SK-N-SH (cell line): ENCODE data around the gene ATP1A2. TPM values are rescaled to one million over a fixed set of nuclear protein-coding genes. Genes with fewer than 3 reads are reported as not detected.

Experiments used
- CTCF ChIA-PET: fragments of 300-600, 350-600 bp; formaldehyde crosslinking; extraction: SDS; loops from one replicate; lab custom pipeline; 2021; lab: Yijun Ruan, JAX
- POLR2A ChIA-PET: fragments of 350-600 bp; sonication (Branson Sonifier 250); formaldehyde crosslinking; extraction: SDS; loops from one replicate; lab custom pipeline; 2020; ENCODE audit warnings: antibody characterized with exemption, inconsistent platforms; lab: Yijun Ruan, JAX
- DNase-seq: peaks from one replicate; pipeline ENCODE4 v3.0.0; 2012
- H2AFZ ChIP-seq: fragments of 200-600 bp; sonication (generic); 2 replicates; pipeline ENCODE4 v1.8.1; 2016; ENCODE audit warnings: antibody characterized with exemption, mild to moderate bottlenecking, low read depth
- H3F3A ChIP-seq: fragments of 200-600 bp; sonication (generic); replicated peaks from 2 replicates; pipeline ENCODE3; 2016; ENCODE audit warnings: antibody characterized with exemption, mild to moderate bottlenecking; ENCODE audit not compliant: insufficient read depth
- H3K27ac ChIP-seq, 2 experiments: fragments of 200-500 bp in 1 of 2; fragments of 200-600 bp in 1 of 2; sonication (Bioruptor generic) in 1 of 2; sonication (generic), shearing (Covaris generic) in 1 of 2; 2 replicates each; pipeline versions ENCODE4 v1.5.1 to v1.6.1; 2014 to 2016; ENCODE audit warnings: low read depth in 2 of 2, inconsistent platforms in 1 of 2, low read length in 1 of 2, mild to moderate bottlenecking in 1 of 2, mixed read lengths in 1 of 2
- H3K27me3 ChIP-seq: fragments of 200-600 bp; sonication (generic), shearing (Covaris generic); 2 replicates; pipeline ENCODE4 v1.6.1; 2016; ENCODE audit warnings: mixed run types; ENCODE audit not compliant: insufficient read depth
- H3K36me3 ChIP-seq, 2 experiments: fragments of 200-500 bp in 1 of 2; fragments of 200-600 bp in 1 of 2; sonication (Bioruptor generic) in 1 of 2; sonication (generic) in 1 of 2; replicated peaks in 1 of 2; 2 replicates each; pipeline versions ENCODE3 to v1.5.1; 2014 to 2016; ENCODE audit warnings: low read length in 1 of 2, mild to moderate bottlenecking in 1 of 2; ENCODE audit not compliant: insufficient read depth in 2 of 2, control insufficient read depth in 1 of 2
- H3K4me1 ChIP-seq, 2 experiments: fragments of 200-500 bp in 1 of 2; fragments of 200-600 bp in 1 of 2; sonication (Bioruptor generic) in 1 of 2; sonication (generic), shearing (Covaris generic) in 1 of 2; 2 replicates each; pipeline versions ENCODE4 v1.5.1 to v1.6.1; 2014 to 2016; ENCODE audit warnings: low read depth in 1 of 2, low read length in 1 of 2, mixed run types in 1 of 2; ENCODE audit not compliant: insufficient read depth in 2 of 2, control insufficient read depth in 1 of 2
- H3K4me2 ChIP-seq: fragments of 200-600 bp; sonication (generic), shearing (Covaris generic); 2 replicates; pipeline ENCODE4 v1.6.1; 2017; ENCODE audit warnings: mixed run types
- H3K4me3 ChIP-seq, 2 experiments: fragments of 200-500 bp in 1 of 2; fragments of 200-600 bp in 1 of 2; sonication (Bioruptor generic) in 1 of 2; sonication (generic), shearing (Covaris generic) in 1 of 2; 2 replicates each; pipeline versions ENCODE4 v1.5.1 to v1.8.1; 2014 to 2016; ENCODE audit warnings: low read depth in 2 of 2, inconsistent platforms in 1 of 2, low read length in 1 of 2, mild to moderate bottlenecking in 1 of 2, mixed read lengths in 1 of 2, moderate library complexity in 1 of 2
- H3K79me2 ChIP-seq: fragments of 200-600 bp; sonication (generic); 2 replicates; pipeline ENCODE4 v1.8.1; 2017; ENCODE audit warnings: mild to moderate bottlenecking; ENCODE audit not compliant: insufficient read depth
- H3K9ac ChIP-seq: fragments of 200-600 bp; sonication (generic); 2 replicates; pipeline ENCODE4 v1.6.1; 2017; ENCODE audit warnings: mixed run types
- H3K9me2 ChIP-seq: fragments of 200-600 bp; sonication (generic); 2 replicates; pipeline ENCODE4 v1.6.1; 2017; ENCODE audit warnings: mixed run types
- H3K9me3 ChIP-seq: fragments of 200-600 bp; sonication (generic); 2 replicates; pipeline ENCODE4 v1.6.1; 2017; ENCODE audit warnings: mixed run types, mild to moderate bottlenecking, moderate library complexity
- H4K20me1 ChIP-seq: fragments of 200-600 bp; sonication (generic); 2 replicates; pipeline ENCODE4 v1.6.1; 2017; ENCODE audit warnings: mild to moderate bottlenecking, mixed run types; ENCODE audit not compliant: insufficient read depth
- CTCF ChIP-seq: fragments of 200-600 bp; sonication (generic); IDR thresholded peaks from 2 replicates; pipeline ENCODE4 v1.6.1; 2017; ENCODE audit warnings: antibody characterized with exemption, mild to moderate bottlenecking, moderate library complexity
- ELF1 ChIP-seq: IDR thresholded peaks from 2 replicates; pipeline ENCODE4 v1.4.0; 2012
- EP300 ChIP-seq, 2 experiments: IDR thresholded peaks; 2 replicates each; pipeline versions ENCODE4 v1.4.0 to v1.6.1; 2012; ENCODE audit warnings: borderline replicate concordance in 1 of 2, low read depth in 1 of 2, low read length in 1 of 2
- FOSL2 ChIP-seq: IDR thresholded peaks from 2 replicates; pipeline ENCODE4 v1.4.0; 2012; ENCODE audit warnings: low read depth, mild to moderate bottlenecking, moderate library complexity, borderline replicate concordance
- FOXJ3 ChIP-seq: sonication (generic); formaldehyde crosslinking; IDR thresholded peaks from 2 replicates; pipeline ENCODE4 v1.5.1; 2020; ENCODE audit warnings: mild to moderate bottlenecking, missing genetic modification reagents
- GABPA ChIP-seq: IDR thresholded peaks from 2 replicates; pipeline ENCODE4 v1.4.0; 2012; ENCODE audit warnings: low read depth, mild to moderate bottlenecking
- JUND ChIP-seq: IDR thresholded peaks from 2 replicates; pipeline ENCODE4 v1.4.0; 2012
- MXI1 ChIP-seq: IDR thresholded peaks from 2 replicates; pipeline ENCODE4 v1.6.1; 2012; ENCODE audit warnings: mild to moderate bottlenecking, low read depth, low read length, improper control_type of control experiment
- NFIC ChIP-seq: IDR thresholded peaks from 2 replicates; pipeline ENCODE4 v1.4.0; 2012; ENCODE audit warnings: borderline replicate concordance
- NRF1 ChIP-seq: IDR thresholded peaks from 2 replicates; pipeline ENCODE4 v1.6.1; 2012; ENCODE audit warnings: low read depth, mild to moderate bottlenecking, low read length
- POLR2AphosphoS5 ChIP-seq: IDR thresholded peaks from 2 replicates; pipeline ENCODE4 v1.6.1; 2012; ENCODE audit warnings: low read depth, low read length
- RCOR1 ChIP-seq: fragments of 150-350 bp; IDR thresholded peaks from 2 replicates; pipeline ENCODE4 v1.6.1; 2017; ENCODE audit warnings: antibody characterized with exemption, low read length
- RFX5 ChIP-seq: IDR thresholded peaks from 2 replicates; pipeline ENCODE4 v1.6.1; 2012; ENCODE audit warnings: mild to moderate bottlenecking, improper control_type of control experiment, low read length
- RXRA ChIP-seq: IDR thresholded peaks from 2 replicates; pipeline ENCODE4 v1.4.0; 2012; ENCODE audit warnings: low read depth, mild to moderate bottlenecking, borderline replicate concordance
- TAF1 ChIP-seq: IDR thresholded peaks from 2 replicates; pipeline ENCODE4 v1.6.1; 2012; ENCODE audit warnings: low read depth, mild to moderate bottlenecking, low read length, moderate library complexity, borderline replicate concordance
- TCF12 ChIP-seq: IDR thresholded peaks from 2 replicates; pipeline ENCODE4 v1.4.0; 2012
- TEAD4 ChIP-seq: IDR thresholded peaks from 2 replicates; pipeline ENCODE4 v1.4.0; 2012; ENCODE audit warnings: mild to moderate bottlenecking, borderline replicate concordance; ENCODE audit not compliant: insufficient read depth
- WGBS: methylation state at CpG from one replicate; pipeline ENCODE4 v1.1.6; 2017; ENCODE audit warnings: low lambda C conversion rate; 5-methylcytosine and 5-hydroxymethylcytosine counted together
- polyA plus RNA-seq, 3 experiments: library from polyadenylated mRNA; depleted of rRNA; stranded (reverse); fragments of >200 nt; gene quantifications; 2 replicates each; pipeline ENCODE4 v1.2.3, GENCODE V29; 2012
- TF ChIP-seq, protein P1 (sequence below): fragments of 150-350 bp; IDR thresholded peaks from 2 replicates; pipeline ENCODE4 v1.6.1; 2017; ENCODE audit warnings: antibody characterized with exemption, low read length, low read depth, borderline replicate concordance
- TF ChIP-seq, protein P2 (sequence below): IDR thresholded peaks from 2 replicates; pipeline ENCODE4; 2012
- TF ChIP-seq, protein P3 (sequence below): IDR thresholded peaks from 2 replicates; pipeline ENCODE4 v1.4.0; 2012; ENCODE audit warnings: low read depth
- TF ChIP-seq, protein P4 (sequence below): fragments of 150-350 bp; IDR thresholded peaks from 2 replicates; pipeline ENCODE4 v1.6.1; 2016; ENCODE audit warnings: mild to moderate bottlenecking, low read depth, low read length

Gene ATP1A2
- polyA plus RNA-seq, 1 of the 3 experiments (the other 2 are of a cell fraction), result 0.07 TPM

DNA sequence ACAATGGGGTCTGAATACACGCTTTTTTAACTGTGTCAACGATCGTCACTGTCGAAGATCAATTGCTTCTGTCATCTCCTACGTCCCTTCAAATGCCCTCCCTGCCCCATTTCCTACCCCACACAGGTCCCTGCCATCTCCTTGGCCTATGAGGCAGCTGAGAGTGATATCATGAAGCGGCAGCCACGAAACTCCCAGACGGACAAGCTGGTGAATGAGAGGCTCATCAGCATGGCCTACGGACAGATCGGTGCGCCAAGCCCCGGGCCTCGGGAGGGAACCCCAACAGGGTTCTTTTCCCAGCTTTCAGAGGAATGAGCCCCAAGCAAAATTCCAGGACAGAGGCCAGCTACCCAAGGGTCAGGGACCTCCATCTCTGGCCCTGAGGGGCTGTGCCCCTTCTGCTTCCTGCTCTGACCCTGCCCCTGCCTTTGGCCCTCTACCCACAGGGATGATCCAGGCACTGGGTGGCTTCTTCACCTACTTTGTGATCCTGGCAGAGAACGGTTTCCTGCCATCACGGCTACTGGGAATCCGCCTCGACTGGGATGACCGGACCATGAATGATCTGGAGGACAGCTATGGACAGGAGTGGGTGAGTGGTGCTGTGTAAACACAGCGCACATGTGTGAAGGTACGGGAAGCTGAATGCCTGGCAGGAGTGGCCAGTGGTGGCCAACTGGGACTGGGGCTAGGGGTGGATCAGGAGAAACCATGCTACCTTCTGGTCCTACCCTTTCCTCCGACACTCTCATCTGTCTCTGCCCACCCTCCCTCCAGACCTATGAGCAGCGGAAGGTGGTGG is 20.8 kb downstream of the ATP1A2 start:
- Histone ChIP-seq H3K9me3 (no peaks in the 10 kb centered on the region), H2AFZ (no peak overlapping the region), H3K4me1 (no peaks in the 10 kb centered on the region), H3K27me3 (peaks cover 12% of the 10 kb centered on the region; the same call in 1 of the 2 replicates), H3K4me2 (no peak overlapping the region), H3K4me3 (no peak overlapping the region), H3K36me3 (no peaks in the 10 kb centered on the region), H3K9ac (no peak overlapping the region), H3F3A (no peaks in the 10 kb centered on the region), H4K20me1 (no peaks in the 10 kb centered on the region), H3K27ac (no peak overlapping the region), H3K9me2 (no peaks in the 10 kb centered on the region), H3K79me2 (no peaks in the 10 kb centered on the region)
- ChIA-PET CTCF (interaction anchor here (1.3 kb wide), 1 partner anchor 27 kb away, joined by 3 read pairs; no protein-coding TSS in a partner anchor), POLR2A (no interaction called here)
- DNase-seq, result no peak
- WGBS, result 72% methylated on average over 22 of the region's 22 CpGs
- no peak for TF ChIP-seq ELF1
- TF ChIP-seq, protein P1, sequence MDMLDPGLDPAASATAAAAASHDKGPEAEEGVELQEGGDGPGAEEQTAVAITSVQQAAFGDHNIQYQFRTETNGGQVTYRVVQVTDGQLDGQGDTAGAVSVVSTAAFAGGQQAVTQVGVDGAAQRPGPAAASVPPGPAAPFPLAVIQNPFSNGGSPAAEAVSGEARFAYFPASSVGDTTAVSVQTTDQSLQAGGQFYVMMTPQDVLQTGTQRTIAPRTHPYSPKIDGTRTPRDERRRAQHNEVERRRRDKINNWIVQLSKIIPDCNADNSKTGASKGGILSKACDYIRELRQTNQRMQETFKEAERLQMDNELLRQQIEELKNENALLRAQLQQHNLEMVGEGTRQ, result no peak
- TF ChIP-seq TAF1, result no peak
- TF ChIP-seq, protein P2, sequence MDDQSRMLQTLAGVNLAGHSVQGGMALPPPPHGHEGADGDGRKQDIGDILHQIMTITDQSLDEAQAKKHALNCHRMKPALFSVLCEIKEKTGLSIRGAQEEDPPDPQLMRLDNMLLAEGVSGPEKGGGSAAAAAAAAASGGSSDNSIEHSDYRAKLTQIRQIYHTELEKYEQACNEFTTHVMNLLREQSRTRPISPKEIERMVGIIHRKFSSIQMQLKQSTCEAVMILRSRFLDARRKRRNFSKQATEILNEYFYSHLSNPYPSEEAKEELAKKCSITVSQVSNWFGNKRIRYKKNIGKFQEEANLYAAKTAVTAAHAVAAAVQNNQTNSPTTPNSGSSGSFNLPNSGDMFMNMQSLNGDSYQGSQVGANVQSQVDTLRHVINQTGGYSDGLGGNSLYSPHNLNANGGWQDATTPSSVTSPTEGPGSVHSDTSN, result no peak
- no peak for TF ChIP-seq RXRA
- no peak for TF ChIP-seq EP300 (IDR thresholded peaks at IDR 0.05; ENCODE audit: borderline replicate concordance in 1 of 2, low read depth in 1 of 2, low read length in 1 of 2)
- TF ChIP-seq, protein P3, sequence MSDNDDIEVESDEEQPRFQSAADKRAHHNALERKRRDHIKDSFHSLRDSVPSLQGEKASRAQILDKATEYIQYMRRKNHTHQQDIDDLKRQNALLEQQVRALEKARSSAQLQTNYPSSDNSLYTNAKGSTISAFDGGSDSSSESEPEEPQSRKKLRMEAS, result no peak
- no peak for TF ChIP-seq TEAD4
- TF ChIP-seq CTCF, result no peak
- TF ChIP-seq TCF12, result no peak
- TF ChIP-seq FOXJ3 (CRISPR knock-in tag), result no peak

DNA sequence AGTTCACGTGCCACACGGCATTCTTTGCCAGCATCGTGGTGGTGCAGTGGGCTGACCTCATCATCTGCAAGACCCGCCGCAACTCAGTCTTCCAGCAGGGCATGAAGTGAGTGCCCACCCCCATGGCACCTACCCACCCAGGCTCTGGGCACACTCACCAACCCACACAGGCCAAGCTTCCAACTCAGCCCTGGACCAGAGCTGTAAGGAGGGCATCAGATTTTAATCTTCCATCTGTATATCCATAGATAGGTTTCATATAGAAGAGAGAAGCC is 21.3 kb downstream of the ATP1A2 start:
- no peaks in the 10 kb centered on the region for H3F3A ChIP-seq
- WGBS, result 92% methylated on average over 5 of the region's 5 CpGs
- no peak overlapping the region for H3K27ac ChIP-seq
- H2AFZ ChIP-seq, result no peak overlapping the region
- no peak overlapping the region for H3K4me2 ChIP-seq
- peaks cover 18% of the 10 kb centered on the region; the same call in 1 of the 2 replicates for H3K27me3 ChIP-seq
- ChIA-PET CTCF (no interaction called here), POLR2A (no interaction called here)
- H3K4me3 ChIP-seq, result no peak overlapping the region
- H3K79me2 ChIP-seq, result no peaks in the 10 kb centered on the region
- no peaks in the 10 kb centered on the region for H4K20me1 ChIP-seq
- H3K9me2 ChIP-seq, result no peaks in the 10 kb centered on the region
- H3K9ac ChIP-seq, result no peak overlapping the region
- H3K36me3 ChIP-seq, result no peaks in the 10 kb centered on the region
- no peaks in the 10 kb centered on the region for H3K9me3 ChIP-seq
- DNase-seq, result no peak
- H3K4me1 ChIP-seq, result no peaks in the 10 kb centered on the region
- TF ChIP-seq GABPA, result no peak
- no peak for TF ChIP-seq ELF1
- TF ChIP-seq NRF1, result no peak
- TF ChIP-seq NFIC, result no peak
- TF ChIP-seq FOSL2, result no peak
- TF ChIP-seq POLR2AphosphoS5, result no peak
- TF ChIP-seq RFX5, result no peak
- TF ChIP-seq, protein P4, sequence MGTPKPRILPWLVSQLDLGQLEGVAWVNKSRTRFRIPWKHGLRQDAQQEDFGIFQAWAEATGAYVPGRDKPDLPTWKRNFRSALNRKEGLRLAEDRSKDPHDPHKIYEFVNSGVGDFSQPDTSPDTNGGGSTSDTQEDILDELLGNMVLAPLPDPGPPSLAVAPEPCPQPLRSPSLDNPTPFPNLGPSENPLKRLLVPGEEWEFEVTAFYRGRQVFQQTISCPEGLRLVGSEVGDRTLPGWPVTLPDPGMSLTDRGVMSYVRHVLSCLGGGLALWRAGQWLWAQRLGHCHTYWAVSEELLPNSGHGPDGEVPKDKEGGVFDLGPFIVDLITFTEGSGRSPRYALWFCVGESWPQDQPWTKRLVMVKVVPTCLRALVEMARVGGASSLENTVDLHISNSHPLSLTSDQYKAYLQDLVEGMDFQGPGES, result no peak
- TF ChIP-seq TCF12, result no peak
- TF ChIP-seq, protein P1, result no peak
- TF ChIP-seq JUND, result no peak
- TF ChIP-seq RXRA, result no peak
- no peak for TF ChIP-seq RCOR1
- TF ChIP-seq MXI1, result no peak
- TF ChIP-seq, protein P3, result no peak
